IMR-90 (cell line): ENCODE measurements around the gene GOT1. TPM values are rescaled to one million over a fixed set of nuclear protein-coding genes. Genes with fewer than 3 reads are reported as not detected.
A peak's percentile ranks its signal among the peaks of the same experiment; 100 is the strongest.

Source experiments
- ATAC-seq: fragments of 200-7000 bp; cut with Tn5 transposase; 2 replicates; pipeline ENCODE4 v1.9.1; 2020; ENCODE audit warnings: low read depth, mild to moderate bottlenecking, moderate library complexity
- BruUV-seq: library from RNA; stranded (reverse); fragments of 400-500 nt; replicated peaks from 2 replicates; lab custom pipeline; 2021; lab: Mats Ljungman, UMichigan
- CTCF ChIA-PET: fragments of 300-600 bp; formaldehyde crosslinking; extraction: SDS; loops from one replicate; lab custom pipeline; 2021; ENCODE audit warnings: antibody characterized with exemption; lab: Yijun Ruan, JAX
- POLR2A ChIA-PET: fragments of 300-600 bp; sonication (Branson Sonifier 250); formaldehyde crosslinking; loops from one replicate; lab custom pipeline; 2022; ENCODE audit warnings: antibody characterized with exemption; ENCODE audit not compliant: unreplicated experiment; lab: Charles Lee
- DNase-seq: peaks from one replicate; pipeline ENCODE4 v3.0.0; 2013
- H2AFZ ChIP-seq: replicated peaks from 2 replicates; pipeline ENCODE3; 2013; ENCODE audit warnings: low read length, mild to moderate bottlenecking; ENCODE audit not compliant: poor library complexity
- H2AK5ac ChIP-seq: 2 replicates; pipeline ENCODE4 v1.6.1; 2013; ENCODE audit warnings: low read depth, low read length, inconsistent platforms
- H2AK9ac ChIP-seq: replicated peaks from 2 replicates; pipeline ENCODE3; 2013; ENCODE audit warnings: mild to moderate bottlenecking, low read depth, low read length, moderate library complexity; ENCODE audit not compliant: poor library complexity
- H2BK120ac ChIP-seq: 2 replicates; pipeline ENCODE4 v1.6.1; 2013; ENCODE audit warnings: low read depth, low read length, inconsistent platforms
- H2BK15ac ChIP-seq: 3 replicates; pipeline ENCODE4 v1.6.1; 2013; ENCODE audit warnings: low read depth, low read length, inconsistent platforms
- H2BK20ac ChIP-seq: 2 replicates; pipeline ENCODE4 v1.6.1; 2013; ENCODE audit warnings: low read depth, mild to moderate bottlenecking, inconsistent platforms, low read length, moderate library complexity
- H2BK5ac ChIP-seq: 2 replicates; pipeline ENCODE4 v1.6.1; 2013; ENCODE audit warnings: mild to moderate bottlenecking, low read depth, low read length, inconsistent platforms; ENCODE audit not compliant: poor library complexity, severe bottlenecking
- H3K14ac ChIP-seq: replicated peaks from 2 replicates; pipeline ENCODE4 v1.6.1; 2013; ENCODE audit warnings: low read depth, low read length, inconsistent platforms
- H3K18ac ChIP-seq: 2 replicates; pipeline ENCODE4 v1.6.1; 2013; ENCODE audit warnings: low read depth, low read length, control low read depth
- H3K23ac ChIP-seq: 2 replicates; pipeline ENCODE4 v1.6.1; 2013; ENCODE audit warnings: low read depth, low read length, inconsistent platforms
- H3K27ac ChIP-seq: 2 replicates; pipeline ENCODE4 v1.5.1; 2013; ENCODE audit warnings: mild to moderate bottlenecking, control low read depth, low read length; ENCODE audit not compliant: insufficient read depth
- H3K27me3 ChIP-seq: 2 replicates; pipeline ENCODE4 v1.6.1; 2013; ENCODE audit warnings: low read length; ENCODE audit not compliant: control insufficient read depth, insufficient read depth
- H3K36me3 ChIP-seq: 2 replicates; pipeline ENCODE4 v1.6.1; 2013; ENCODE audit warnings: low read length, mixed read lengths; ENCODE audit not compliant: control insufficient read depth, insufficient read depth
- H3K4ac ChIP-seq: 2 replicates; pipeline ENCODE4 v1.6.1; 2013; ENCODE audit warnings: low read depth, low read length, inconsistent platforms
- H3K4me1 ChIP-seq: 2 replicates; pipeline ENCODE4 v1.6.1; 2013; ENCODE audit warnings: low read length, mixed read lengths; ENCODE audit not compliant: control insufficient read depth, insufficient read depth
- H3K4me2 ChIP-seq: 2 replicates; pipeline ENCODE4 v1.6.1; 2013; ENCODE audit warnings: low read depth, mild to moderate bottlenecking, control low read depth, low read length, moderate library complexity
- H3K4me3 ChIP-seq: 2 replicates; pipeline ENCODE4 v1.5.1; 2013; ENCODE audit warnings: low read depth, mild to moderate bottlenecking, control low read depth, low read length, moderate library complexity; ENCODE audit not compliant: insufficient read depth
- H3K56ac ChIP-seq: 2 replicates; pipeline ENCODE4 v1.6.1; 2013; ENCODE audit warnings: low read length, inconsistent platforms; ENCODE audit not compliant: insufficient read depth; ENCODE audit errors: extremely low read depth
- H3K79me1 ChIP-seq, 2 experiments: 2 replicates each; pipeline ENCODE4 v1.6.1; 2013; ENCODE audit warnings: low read length in 2 of 2, inconsistent platforms in 1 of 2, low read depth in 1 of 2
- H3K9ac ChIP-seq: 2 replicates; pipeline ENCODE4 v1.6.1; 2013; ENCODE audit warnings: low read depth, low read length, control low read depth
- H3K9me1 ChIP-seq: 2 replicates; pipeline ENCODE4 v1.6.1; 2013; ENCODE audit warnings: low read length, inconsistent platforms; ENCODE audit not compliant: insufficient read depth
- H3K9me3 ChIP-seq: 2 replicates; pipeline ENCODE4 v1.6.1; 2013; ENCODE audit warnings: low read length; ENCODE audit not compliant: control insufficient read depth, insufficient read depth
- H4K20me1 ChIP-seq: 2 replicates; pipeline ENCODE4 v1.6.1; 2013; ENCODE audit warnings: low read length, inconsistent platforms; ENCODE audit not compliant: insufficient read depth
- H4K5ac ChIP-seq: 2 replicates; pipeline ENCODE4 v1.6.1; 2013; ENCODE audit warnings: mild to moderate bottlenecking, low read depth, low read length, control low read depth
- H4K8ac ChIP-seq, 2 experiments: 2 replicates each; pipeline ENCODE4 v1.6.1; 2013; ENCODE audit warnings: low read depth in 2 of 2, low read length in 2 of 2, control low read depth in 1 of 2, inconsistent platforms in 1 of 2
- H4K91ac ChIP-seq: 2 replicates; pipeline ENCODE4 v1.6.1; 2013; ENCODE audit warnings: low read depth, low read length, inconsistent platforms; ENCODE audit not compliant: insufficient read depth
- BHLHE40 ChIP-seq: fragments of 150-350 bp; IDR thresholded peaks from 2 replicates; pipeline ENCODE4 v1.6.1; 2016; ENCODE audit warnings: mild to moderate bottlenecking, low read depth, low read length
- CEBPB ChIP-seq: IDR thresholded peaks from 2 replicates; pipeline ENCODE4 v1.6.1; 2012; ENCODE audit warnings: low read depth, low read length, improper control_type of control experiment
- CHD1 ChIP-seq: IDR thresholded peaks from 2 replicates; pipeline ENCODE4 v1.6.1; 2012; ENCODE audit warnings: low read depth, low read length, improper control_type of control experiment
- CTCF ChIP-seq: conservative IDR thresholded peaks from 2 replicates; pipeline ENCODE4 v1.5.1; 2012; ENCODE audit warnings: mild to moderate bottlenecking, low read depth, low read length, improper control_type of control experiment
- ELK1 ChIP-seq: fragments of 150-350 bp; IDR thresholded peaks from 2 replicates; pipeline ENCODE4 v1.6.1; 2016; ENCODE audit warnings: low read depth, mild to moderate bottlenecking, low read length, moderate library complexity, borderline replicate concordance
- FOS ChIP-seq: fragments of 150-350 bp; IDR thresholded peaks from 2 replicates; pipeline ENCODE4 v1.6.1; 2016; ENCODE audit warnings: low read depth, low read length
- MAFK ChIP-seq: IDR thresholded peaks from 2 replicates; pipeline ENCODE4 v1.6.1; 2012; ENCODE audit warnings: low read depth, low read length, improper control_type of control experiment
- MAZ ChIP-seq: IDR thresholded peaks from 2 replicates; pipeline ENCODE4 v1.6.1; 2012; ENCODE audit warnings: low read depth, mild to moderate bottlenecking, low read length, improper control_type of control experiment, moderate library complexity, borderline replicate concordance
- POLR2A ChIP-seq: IDR thresholded peaks from 2 replicates; pipeline ENCODE4 v1.6.1; 2012; ENCODE audit warnings: mild to moderate bottlenecking, low read depth, low read length
- RAD21 ChIP-seq: IDR thresholded peaks from 2 replicates; pipeline ENCODE4 v1.6.1; 2012; ENCODE audit warnings: low read length, improper control_type of control experiment
- RCOR1 ChIP-seq: IDR thresholded peaks from 2 replicates; pipeline ENCODE4 v1.6.1; 2012; ENCODE audit warnings: mild to moderate bottlenecking, low read length, improper control_type of control experiment; ENCODE audit not compliant: insufficient replicate concordance
- RFX5 ChIP-seq: IDR thresholded peaks from 2 replicates; pipeline ENCODE4 v1.8.0; 2012; ENCODE audit warnings: low read depth, mild to moderate bottlenecking, low read length, moderate library complexity
- SMC3 ChIP-seq: fragments of 150-350 bp; IDR thresholded peaks from 2 replicates; pipeline ENCODE4 v1.6.1; 2016; ENCODE audit warnings: low read depth, mild to moderate bottlenecking, antibody characterized with exemption, low read length, moderate library complexity
- USF2 ChIP-seq: fragments of 150-350 bp; IDR thresholded peaks from 2 replicates; pipeline ENCODE4 v1.6.1; 2017; ENCODE audit warnings: mild to moderate bottlenecking, antibody characterized with exemption, low read length, low read depth
- WGBS, 2 experiments: methylation state at CpG; one replicate each; pipeline versions ENCODE4 v1.1.5 to v1.1.7; 2013; ENCODE audit warnings: missing lambda C conversion rate in 2 of 2; ENCODE audit not compliant: insufficient read length in 1 of 2; ENCODE audit errors: extremely low coverage in 2 of 2; 5-methylcytosine and 5-hydroxymethylcytosine counted together
- dilution Hi-C: fragments of 300-500 bp; cut with HindIII; formaldehyde crosslinking; loops from one replicate; pipeline ENCODE4 v1.14.3; 2018; ENCODE audit warnings: low sequenced_read_pairs; ENCODE audit not compliant: unreplicated experiment
- in situ Hi-C: fragments of 300-500 bp; cut with MboI; formaldehyde crosslinking; loops from 3 replicates; pipeline ENCODE4 v1.14.3; 2019; ENCODE audit warnings: low sequenced_read_pairs, inconsistent platforms, mixed read lengths
- intact Hi-C: fragments of 100-400 bp; cut with micrococcal nuclease; formaldehyde crosslinking; loops from 2 replicates; pipeline ENCODE4 v1.10.0; 2022
- polyA plus RNA-seq, 3 experiments: library from polyadenylated mRNA; depleted of rRNA; stranded (reverse); fragments of >200 nt; gene quantifications; 2 replicates each; pipeline ENCODE4 v1.2.3, GENCODE V29; 2012; ENCODE audit warnings: low replicate concordance in 1 of 3
- total RNA-seq: library from RNA; depleted of rRNA; stranded (reverse); fragments of >200 nt; gene quantifications from 2 replicates; pipeline ENCODE4 v1.2.3, GENCODE V29; 2012

The GOT1 gene
- total and polyA plus RNA-seq, 2 of the 4 experiments (the other 2 are of a cell fraction), result 29.4 to 46.1 TPM

- Histone ChIP-seq H2BK5ac (peak overlapping the region; percentile 62), H3K14ac (no peak overlapping the region), H2AFZ (no peak overlapping the region), H3K23ac (no peak overlapping the region), H2BK15ac (no peak overlapping the region), H2AK5ac (no peak overlapping the region), H3K18ac (no peak overlapping the region), H4K20me1 (no peaks in the 10 kb centered on the region), H3K27me3 (no peaks in the 10 kb centered on the region), H4K8ac (no peak overlapping the region), H2BK120ac (no peak overlapping the region; the same call in 1 of the 2 replicates), H2BK20ac (peak overlapping the region; percentile 18; the same call in 1 of the 2 replicates), H3K4me3 (no peak overlapping the region), H3K27ac (no peak overlapping the region), H3K9me3 (no peaks in the 10 kb centered on the region), H4K91ac (no peak overlapping the region), H3K9ac (no peak overlapping the region), H3K9me1 (peaks cover 15% of the 10 kb centered on the region; the same call in 1 of the 2 replicates), H3K4me2 (peak overlapping the region; percentile 1; the same call in 1 of the 2 replicates), H3K4ac (no peak overlapping the region), H3K56ac (no peak overlapping the region), H3K4me1 (peaks cover 9% of the 10 kb centered on the region; the same call in 1 of the 2 replicates), H2AK9ac (no peak overlapping the region), H3K36me3 (no peaks in the 10 kb centered on the region), H3K79me1 (no peaks in the 10 kb centered on the region), H4K5ac (no peak overlapping the region)
- ATAC-seq (peak; percentile 31; the same call in 1 of the 2 replicates), DNase-seq (peak; percentile 23)
- in situ Hi-C loops (no loop called here), intact Hi-C loops (no loop called here), dilution Hi-C loops (no loop called here)
- POLR2A ChIA-PET, result no interaction called here
- CTCF ChIA-PET, result interaction anchor here (1.1 kb wide), 1 partner anchor 23 kb away, joined by 3 read pairs; no protein-coding TSS in a partner anchor
- no CpG with 5 or more reads among the region's 5 CpGs for WGBS, 2 experiments
- BruUV-seq, result no TSS peak
- TF ChIP-seq CTCF (no peak), RAD21 (no peak), CEBPB (no peak), MAFK (no peak), ELK1 (no peak), RFX5 (no peak), FOS (no peak), USF2 (no peak), CHD1 (no peak), POLR2A (no peak), MAZ (no peak), SMC3 (no peak), BHLHE40 (no peak), RCOR1 (no peak)
These were observed 61.3 kb downstream of the GOT1 start for GRCh38 chr10:99369126-99369525.
